Left lung (tissue), 10 donors: ENCODE data around the gene PSMB2. TPM values are rescaled to one million over a fixed set of nuclear protein-coding genes. Genes with fewer than 3 reads are reported as not detected.
A peak's percentile ranks its signal among the peaks of the same experiment; 100 is the strongest.

Source experiments
- ATAC-seq: fragments of 200-7000 bp; cut with Tn5 transposase; one replicate; pipeline ENCODE4 v1.9.1; 2020; ENCODE audit warnings: moderate library complexity
- DNase-seq, 4 donors: peaks; one replicate each; pipeline ENCODE4 v3.0.0-alpha.2; 2013 to 2020
- H3K27ac ChIP-seq, 2 donors: fragments of 200-600 bp; sonication (generic) in 1 of 2; one replicate each; pipeline versions ENCODE4 v1.5.0 to v1.8.0; 2020 to 2021
- H3K27me3 ChIP-seq, 2 donors: fragments of 200-600 bp; sonication (generic) in 1 of 2; one replicate each; pipeline versions ENCODE4 v1.5.0 to v1.8.0; 2020 to 2021
- H3K36me3 ChIP-seq, 2 donors: fragments of 200-600 bp; sonication (generic) in 1 of 2; one replicate each; pipeline versions ENCODE4 v1.5.0 to v1.8.0; 2020 to 2021
- H3K4me1 ChIP-seq, 2 donors: fragments of 200-600 bp; one replicate each; pipeline ENCODE4 v1.8.0; 2021
- H3K4me3 ChIP-seq, 2 donors: fragments of 200-600 bp; sonication (generic) in 1 of 2; one replicate each; pipeline versions ENCODE4 v1.5.0 to v1.8.0; 2020 to 2021; ENCODE audit warnings: mild to moderate bottlenecking in 1 of 2
- H3K9me3 ChIP-seq, 2 donors: fragments of 200-600 bp; sonication (generic) in 1 of 2; one replicate each; pipeline versions ENCODE4 v1.5.0 to v1.8.0; 2020 to 2021
- CTCF ChIP-seq, 2 donors: fragments of 200-600 bp; sonication (generic) in 1 of 2; IDR thresholded peaks; one replicate each; pipeline versions ENCODE4 v1.5.0 to v1.8.0; 2021; ENCODE audit warnings: antibody characterized with exemption in 2 of 2
- intact Hi-C, 2 donors: fragments of 100-400 bp; cut with DNase I; formaldehyde crosslinking; loops; one replicate each; pipeline versions ENCODE4 v1.11.2 to v1.14.2; 2022
- polyA plus RNA-seq, 6 donors: library from polyadenylated mRNA; unstranded; fragments of 120-200 nt; gene quantifications; one replicate each; pipeline ENCODE4 v1.2.1, GENCODE V29; 2013; ENCODE audit not compliant: insufficient read length in 6 of 6
- total RNA-seq, 2 donors: library from RNA; stranded (reverse); fragmentation: NEBNext Ultra II Directional; extraction: Animal tissue kit (Norgen Biotek cat#: 25700); gene quantifications; one replicate each; pipeline ENCODE4 v1.2.1, GENCODE V29; 2021
- donor health status: DM: no; HTN: yes; CAD: no.
- donor health status: DM: no; HTN: no; CAD: no.

PSMB2 gene
- total and polyA plus RNA-seq, 8 donors: 48.4 to 80.2 (median 70.7) TPM

DNA sequence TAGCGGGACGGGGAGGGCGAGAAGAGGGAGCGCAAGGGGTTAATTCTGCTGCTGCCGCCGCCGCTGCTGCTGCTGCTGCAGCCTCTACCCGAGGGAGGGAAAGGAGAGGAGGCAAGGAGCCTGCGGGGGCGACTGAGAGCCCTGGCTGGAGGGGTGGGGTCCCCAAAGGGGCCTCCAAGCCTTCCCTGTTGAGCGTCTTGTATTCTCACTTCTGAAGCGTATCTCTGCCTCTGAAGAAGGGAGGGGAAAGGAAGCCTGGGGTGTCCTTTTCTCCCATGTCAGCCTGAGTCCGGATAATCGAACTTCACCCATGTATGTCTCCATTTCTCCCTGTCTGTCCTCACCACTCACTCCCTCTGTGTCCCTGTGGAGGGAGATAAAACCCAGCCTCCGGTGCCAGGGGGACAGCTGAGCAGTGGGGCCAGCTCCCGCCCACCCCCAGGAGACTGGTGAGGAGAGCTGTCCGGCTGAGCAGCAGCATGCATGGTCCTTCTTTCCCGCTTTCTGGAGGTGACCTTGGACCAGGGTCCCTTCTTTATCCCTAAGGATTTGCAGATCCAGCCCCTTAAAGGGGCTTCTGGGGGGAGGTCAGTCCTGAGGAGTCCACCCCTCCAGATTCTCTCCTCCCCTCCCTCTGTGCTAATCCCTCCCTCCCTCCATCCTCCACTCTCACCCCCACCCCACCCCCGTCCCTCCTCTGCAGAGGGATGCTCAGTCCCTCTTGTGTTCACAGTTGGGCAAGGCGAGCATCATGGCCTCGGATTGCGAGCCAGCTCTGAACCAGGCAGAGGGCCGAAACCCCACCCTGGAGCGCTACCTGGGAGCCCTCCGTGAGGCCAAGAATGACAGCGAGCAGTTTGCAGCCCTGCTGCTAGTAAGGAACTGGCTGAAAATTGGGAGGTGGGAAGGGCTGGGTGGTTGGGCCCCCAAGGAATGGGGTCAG, 82.7 kb downstream of the PSMB2 start:
- H3K4me3 ChIP-seq: peak overlapping the region; percentile 73 to 89
- H3K4me1 ChIP-seq: peaks cover 14 to 62% of the 10 kb centered on the region in 2 donors
- TF ChIP-seq CTCF (IDR thresholded peaks at IDR 0.05): no peak
- no peaks in the 10 kb centered on the region for H3K27me3 ChIP-seq
- no peak for ATAC-seq
- intact Hi-C loops: no loop called here
- DNase-seq: no peak
- no peaks in the 10 kb centered on the region for H3K9me3 ChIP-seq
- H3K27ac ChIP-seq: peak overlapping the region; percentile 94 to 99
- peaks cover 0 to 29% of the 10 kb centered on the region in 2 donors for H3K36me3 ChIP-seq

GRCh38 chr1:35557611-35558373, 83.5 kb downstream of the PSMB2 start, which contains the start of gene NCDN:
TSS of gene NCDN (plus strand) at chr1:35557799. CDS start at chr1:35558191, 392 bp downstream.
- Histone ChIP-seq H3K4me1 (peaks cover 18 to 71% of the 10 kb centered on the region in 2 donors), H3K9me3 (no peaks in the 10 kb centered on the region), H3K27ac (peak within 1 kb of the TSS; percentile 94 to 99), H3K36me3 (peaks cover 0 to 34% of the 10 kb centered on the region in 2 donors), H3K27me3 (no peaks in the 10 kb centered on the region), H3K4me3 (peak within 1 kb of the TSS; percentile 73 to 89)
- ATAC-seq (peak; percentile 91), DNase-seq (peak; percentile 96 to 99 (median 96))
- intact Hi-C loops: no loop called here
- TF ChIP-seq CTCF (IDR thresholded peaks at IDR 0.05): no peak

DNA sequence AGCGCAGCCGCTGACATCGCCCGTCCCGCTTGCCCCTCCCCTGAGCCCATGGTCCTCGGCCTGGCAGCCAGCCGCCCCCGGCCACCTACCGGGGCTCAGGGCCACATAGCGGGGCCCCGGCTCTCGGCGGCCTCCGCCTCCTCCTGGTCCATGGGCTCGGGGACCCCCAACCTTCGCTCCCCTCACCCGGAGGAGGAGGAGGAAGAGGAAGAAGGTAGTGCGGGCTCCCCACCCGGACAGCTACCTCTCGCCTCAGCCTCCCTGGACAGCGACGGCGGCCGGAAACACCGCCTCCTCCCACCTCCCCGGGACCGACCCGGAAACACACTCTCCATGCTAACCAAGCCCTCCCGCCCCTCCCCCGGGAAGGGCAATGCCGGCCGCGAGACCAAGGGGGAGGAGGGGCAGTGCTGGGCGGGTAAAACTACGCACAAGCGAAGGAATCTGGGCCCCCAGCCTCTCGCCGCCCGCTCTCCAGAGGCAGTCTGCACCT, 84.2 kb downstream of the PSMB2 start, which contains the start of gene KIAA0319L:
TSS of gene KIAA0319L (minus strand) at position 286 of the 493 bp plus-strand sequence. CDS start 2,912 bp downstream, outside the sequence.
- Histone ChIP-seq H3K27me3 (no peaks in the 10 kb centered on the region), H3K9me3 (no peaks in the 10 kb centered on the region), H3K27ac (peak within 1 kb of the TSS; percentile 94 to 99), H3K36me3 (peaks cover 0 to 36% of the 10 kb centered on the region in 2 donors), H3K4me1 (peaks cover 18 to 71% of the 10 kb centered on the region in 2 donors), H3K4me3 (peak within 1 kb of the TSS; percentile 73 to 89)
- no peak for TF ChIP-seq CTCF (IDR thresholded peaks at IDR 0.05)
- peak in 2 of 4 donors; percentile 91 to 96 for DNase-seq
- intact Hi-C loops: no loop called here
- peak; percentile 87 for ATAC-seq

DNA sequence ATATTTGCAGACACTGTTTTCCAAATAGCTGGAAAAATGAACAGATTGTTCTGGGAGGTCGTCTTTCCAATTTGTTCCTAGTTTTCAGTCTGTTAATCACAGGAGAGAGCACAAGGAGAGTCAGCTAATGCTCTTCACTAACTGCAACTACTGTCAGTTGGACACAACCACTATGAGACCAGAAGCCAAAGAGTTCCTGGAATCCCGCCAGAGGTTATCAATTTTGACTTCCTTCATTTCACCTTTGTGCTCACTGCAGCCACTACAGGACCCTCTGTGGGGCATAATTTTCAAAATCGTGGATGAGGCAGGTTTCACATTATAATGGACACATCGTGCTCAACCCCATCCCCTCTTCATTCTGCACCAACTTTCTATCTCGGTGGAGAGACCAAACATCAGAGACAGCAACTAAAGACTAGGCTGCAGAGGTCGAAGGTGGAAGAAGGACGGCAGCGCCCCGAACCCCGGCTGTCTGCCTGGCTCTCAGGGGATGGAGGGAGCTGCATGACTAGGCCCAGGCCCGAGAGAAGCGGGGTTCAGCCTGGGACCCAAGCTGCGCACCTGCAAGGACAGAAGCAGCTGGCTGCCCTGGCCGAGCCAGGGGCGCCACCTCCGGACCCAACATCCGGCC, 84.7 kb downstream of the PSMB2 start:
- peak overlapping the region; percentile 73 to 89 for H3K4me3 ChIP-seq
- peaks cover 18 to 71% of the 10 kb centered on the region in 2 donors for H3K4me1 ChIP-seq
- peak overlapping the region; percentile 94 to 99 for H3K27ac ChIP-seq
- no peaks in the 10 kb centered on the region for H3K27me3 ChIP-seq
- intact Hi-C loops: no loop called here
- no peaks in the 10 kb centered on the region for H3K9me3 ChIP-seq
- peaks cover 0 to 36% of the 10 kb centered on the region in 2 donors for H3K36me3 ChIP-seq
- TF ChIP-seq CTCF (IDR thresholded peaks at IDR 0.05): no peak
- DNase-seq (no peak), ATAC-seq (no peak)
